ENCODE measurements around the gene KDM5A. TPM values are rescaled to one million over a fixed set of nuclear protein-coding genes. Genes with fewer than 3 reads are reported as not detected.

Gene KDM5A
- total RNA-seq, 1 experiment from 2014 or later, result 56.9 TPM

DNA sequence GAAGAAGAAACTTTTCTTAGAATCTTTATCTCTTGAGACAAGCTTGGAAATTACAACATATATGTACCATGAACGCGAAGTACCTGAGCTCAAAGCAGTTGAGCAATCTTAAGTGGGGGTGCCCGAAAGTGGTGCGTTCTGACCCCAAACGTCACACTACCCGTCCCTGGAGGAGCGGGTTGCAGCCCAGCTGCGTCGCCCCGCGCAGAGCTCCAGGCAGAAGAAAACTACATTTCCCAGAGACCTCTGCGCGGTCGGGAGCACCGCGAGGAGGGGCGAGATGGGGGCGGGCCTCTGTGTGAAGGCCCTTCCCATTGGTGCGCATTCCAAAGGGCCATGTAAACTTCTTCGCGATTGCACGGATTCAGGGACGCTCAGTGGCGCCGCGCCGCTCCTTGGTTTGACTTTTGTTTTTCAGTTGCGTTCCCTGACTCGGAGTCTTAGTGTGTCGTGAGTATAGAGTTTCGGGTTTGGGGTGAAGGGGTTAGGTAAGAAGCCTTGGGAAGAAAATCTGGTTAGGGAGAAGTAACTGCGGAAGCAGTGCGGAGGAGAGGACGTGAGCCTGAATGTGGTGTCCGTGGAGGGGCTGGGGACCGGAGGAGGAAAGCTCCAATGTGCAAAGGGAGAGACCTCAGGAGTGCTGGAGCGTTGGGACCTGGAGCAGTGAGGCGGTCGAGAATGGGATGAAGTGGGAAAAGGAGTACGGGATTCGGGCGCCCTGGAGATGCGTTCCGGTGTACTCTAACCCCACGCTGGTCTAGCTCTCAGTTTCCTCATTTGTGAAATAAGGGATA is 12.3 kb upstream of the KDM5A start, which contains the start of gene CCDC77:
TSS of gene CCDC77 (plus strand) at position 410 of the 794 bp plus-strand sequence. CDS start 7,740 bp downstream, outside the sequence.
- H3K18ac ChIP-seq (ENCODE audit: insufficient read length, low read depth, low read length), result peak within 1 kb of the TSS; percentile 0
- H3K14ac ChIP-seq (ENCODE audit: insufficient read depth, low read length), result no peak within 1 kb of the TSS
- H3K9me3 ChIP-seq (ENCODE audit: control insufficient read depth, low read depth, low read length), result no peaks in the 10 kb centered on the region
- H2AFZ ChIP-seq (ENCODE audit: low read length), result no peak within 1 kb of the TSS
- no peak within 1 kb of the TSS for H2BK12ac ChIP-seq (ENCODE audit: insufficient read length, low read depth, low read length)
- Mint-ChIP-seq H3K4me1 (0 out of 4 replicates have a peak, but pooled peaks cover 0 to 2% of the 10 kb centered on the region in 2 experiments), H3K36me3 (ENCODE audit: insufficient read depth in 1 of 3, low read depth in 3 of 3) (peaks cover 5 to 12% (median 7%) of the 10 kb centered on the region in 3 experiments; a peak in 6 of 7 replicates), H3K27ac (no peak within 1 kb of the TSS), H3K4me3 (no peak within 1 kb of the TSS), H3K9me3 (no peaks in the 10 kb centered on the region), H3K27me3 (ENCODE audit: low read depth) (no peaks in the 10 kb centered on the region; the same call in 1 of the 2 replicates)
- no peaks in the 10 kb centered on the region for H3K27me3 ChIP-seq (ENCODE audit: insufficient read depth, low read length)
- no peaks in the 10 kb centered on the region for H3K4me1 ChIP-seq (ENCODE audit: insufficient read depth, low read length)
- no peak within 1 kb of the TSS for H3K27ac ChIP-seq (ENCODE audit: insufficient read length, low read depth, low read length)
- H3K56ac ChIP-seq (ENCODE audit: insufficient read length, low read depth, low read length), result no peak within 1 kb of the TSS
- H2BK20ac ChIP-seq (ENCODE audit: low read depth, low read length, poor library complexity, severe bottlenecking), result no peak within 1 kb of the TSS
- H3K79me2 ChIP-seq (ENCODE audit: insufficient read depth, low read length), result peaks cover 14% of the 10 kb centered on the region; the same call in 1 of the 2 replicates
- no CpG with 5 or more reads among the region's 45 CpGs for WGBS (ENCODE audit: extremely low coverage, insufficient read length, low lambda C conversion rate)
- no peak within 1 kb of the TSS for H2BK15ac ChIP-seq (ENCODE audit: low read depth, low read length)
- DNase-seq, result peak; percentile 97
- H3K4me2 ChIP-seq (ENCODE audit: insufficient read depth, insufficient read length, low read length), result peak within 1 kb of the TSS; percentile 67
- peak within 1 kb of the TSS; percentile 90 for H3K9ac ChIP-seq (ENCODE audit: extremely low read depth, insufficient read length, low read length)
- no peaks in the 10 kb centered on the region for H4K20me1 ChIP-seq (ENCODE audit: control insufficient read depth, insufficient read depth, insufficient read length)
- peaks cover 7% of the 10 kb centered on the region for H3K79me1 ChIP-seq (ENCODE audit: insufficient read depth, low read depth, low read length, poor library complexity, severe bottlenecking)
- no peaks in the 10 kb centered on the region for H3K23me2 ChIP-seq (ENCODE audit: insufficient read length, low read depth, low read length, poor library complexity, severe bottlenecking)
- no peak within 1 kb of the TSS for H3K23ac ChIP-seq (ENCODE audit: insufficient read length, low read depth, low read length)
- TF ChIP-seq CTCF (conservative IDR thresholded peaks at IDR 0.05), result no peak
- no peak within 1 kb of the TSS for H3K4ac ChIP-seq (ENCODE audit: low read depth, low read length)
- no peak within 1 kb of the TSS for H2AK5ac ChIP-seq (ENCODE audit: insufficient read length, low read length)
- H2BK5ac ChIP-seq (ENCODE audit: insufficient read length, low read length), result no peak within 1 kb of the TSS
- H4K5ac ChIP-seq (ENCODE audit: insufficient read length, low read depth, low read length), result peak within 1 kb of the TSS; percentile 7
- no peak within 1 kb of the TSS for H3T11ph ChIP-seq (ENCODE audit: low read length)
- H4K8ac ChIP-seq (replicated peaks; ENCODE audit: insufficient read length, low read depth, low read length), result no peak within 1 kb of the TSS
- no peak within 1 kb of the TSS for H4K91ac ChIP-seq (ENCODE audit: insufficient read length, low read depth, low read length)
- H2BK120ac ChIP-seq (ENCODE audit: low read depth, low read length, poor library complexity, severe bottlenecking), result no peak within 1 kb of the TSS

All from H9 (cell line).